Keratinocyte (primary cell): ENCODE data around the gene NKX6-1. TPM values are rescaled to one million over a fixed set of nuclear protein-coding genes. Genes with fewer than 3 reads are reported as not detected.

Experiments
- DNase-seq: peaks from one replicate; pipeline ENCODE4 v3.0.0-alpha.2; 2011; ENCODE audit warnings: low read depth, missing footprints, low spot score
- FAIRE-seq: peaks from 2 replicates; lab custom pipeline; 2011; peaks lifted over from hg19 to GRCh38; lab: Jason Lieb, UNC
- H2AFZ ChIP-seq: 2 replicates; pipeline ENCODE4 v1.6.0; 2012; ENCODE audit warnings: low read length, control low read depth, inconsistent platforms; ENCODE audit not compliant: control insufficient read depth
- H3K27ac ChIP-seq: 2 replicates; pipeline ENCODE4 v1.5.1; 2011; ENCODE audit warnings: low read length; ENCODE audit not compliant: control insufficient read depth, insufficient read depth
- H3K27me3 ChIP-seq: 3 replicates; pipeline ENCODE4 v1.6.0; 2011; ENCODE audit warnings: low read length; ENCODE audit not compliant: control insufficient read depth, insufficient read depth; ENCODE audit errors: extremely low read depth
- H3K36me3 ChIP-seq, 2 experiments: 2 replicates in 1 of 2; 3 replicates in 1 of 2; pipeline ENCODE4 v1.5.1; 2011; ENCODE audit warnings: low read length in 2 of 2, mild to moderate bottlenecking in 1 of 2; ENCODE audit not compliant: control insufficient read depth in 2 of 2, insufficient read depth in 2 of 2; ENCODE audit errors: extremely low read depth in 1 of 2
- H3K4me1 ChIP-seq: 3 replicates; pipeline ENCODE4 v1.5.1; 2011; ENCODE audit warnings: low read length; ENCODE audit not compliant: control insufficient read depth, insufficient read depth; ENCODE audit errors: extremely low read depth
- H3K4me2 ChIP-seq: 3 replicates; pipeline ENCODE4 v1.6.0; 2011; ENCODE audit warnings: low read depth, low read length; ENCODE audit not compliant: control insufficient read depth, insufficient read depth; ENCODE audit errors: extremely low read depth
- H3K4me3 ChIP-seq, 3 experiments: fragments of 200-600 bp in 1 of 3; sonication (generic) in 1 of 3; 2 replicates in 2 of 3; 3 replicates in 1 of 3; pipeline ENCODE4 v1.5.1; 2011 to 2016; ENCODE audit warnings: low read length in 3 of 3, mild to moderate bottlenecking in 3 of 3, control low read depth in 2 of 3, inconsistent platforms in 1 of 3, low read depth in 1 of 3, mixed read lengths in 1 of 3, mixed run types in 1 of 3, moderate library complexity in 1 of 3; ENCODE audit not compliant: control insufficient read depth in 2 of 3, insufficient read depth in 2 of 3; ENCODE audit errors: extremely low read depth in 1 of 3
- H3K79me2 ChIP-seq: 2 replicates; pipeline ENCODE4 v1.6.0; 2012; ENCODE audit warnings: low read length; ENCODE audit not compliant: control insufficient read depth, insufficient read depth
- H3K9ac ChIP-seq: 3 replicates; pipeline ENCODE4 v1.6.0; 2011; ENCODE audit warnings: low read length; ENCODE audit not compliant: control insufficient read depth, insufficient read depth; ENCODE audit errors: extremely low read depth
- H3K9me1 ChIP-seq: 3 replicates; pipeline ENCODE4 v1.6.0; 2011; ENCODE audit warnings: low read length; ENCODE audit not compliant: control insufficient read depth, insufficient read depth; ENCODE audit errors: extremely low read depth
- H3K9me3 ChIP-seq: 2 replicates; pipeline ENCODE4 v1.5.1; 2012; ENCODE audit warnings: low read depth, low read length; ENCODE audit not compliant: control insufficient read depth
- H4K20me1 ChIP-seq: 3 replicates; pipeline ENCODE4 v1.6.0; 2011; ENCODE audit warnings: low read length; ENCODE audit not compliant: control insufficient read depth, insufficient read depth; ENCODE audit errors: extremely low read depth
- CTCF ChIP-seq, 3 experiments: IDR thresholded peaks in 1 of 3; conservative IDR thresholded peaks in 1 of 3; optimal IDR thresholded peaks in 1 of 3; 2 replicates in 2 of 3; 3 replicates in 1 of 3; pipeline versions ENCODE3 to v1.5.1; 2011; ENCODE audit warnings: low read length in 3 of 3, mild to moderate bottlenecking in 3 of 3, moderate library complexity in 2 of 3, control low read depth in 1 of 3, inconsistent platforms in 1 of 3; ENCODE audit not compliant: insufficient read depth in 2 of 3; ENCODE audit errors: extremely low read depth in 1 of 3
- EZH2 ChIP-seq: IDR thresholded peaks from one replicate; pipeline ENCODE4 v1.6.1; 2012; ENCODE audit warnings: inconsistent platforms, mild to moderate bottlenecking, low read length, moderate library complexity
- dilution Hi-C: fragments of 300-500 bp; cut with MboI; formaldehyde crosslinking; loops from one replicate; pipeline ENCODE4 v1.7.0; 2020; ENCODE audit warnings: low sequenced_read_pairs; ENCODE audit not compliant: extremely low pct_ligation_motif_present
- polyA plus RNA-seq, 5 experiments: library from polyadenylated mRNA; depleted of rRNA in 3 of 5; stranded (reverse) in 3 of 5; stranded (forward) in 1 of 5; unstranded in 1 of 5; fragments of >200 nt; gene quantifications; 1 replicate in 1 of 5; 2 replicates in 3 of 5; 3 replicates in 1 of 5; pipeline versions ENCODE4 v1.2.1 to v1.2.3, GENCODE V29; 2011 to 2012; ENCODE audit warnings: missing spikeins in 2 of 5, low read depth in 1 of 5, low replicate concordance in 1 of 5

The NKX6-1 gene
- polyA plus RNA-seq, 1 donor (not counting 4 experiments of a cell fraction or from before 2014, with no cell fraction given): not detected

GRCh38 chr4:84470204-84470785, 28.8 kb downstream of the NKX6-1 start:
- H3K9me3 ChIP-seq: no peaks in the 10 kb centered on the region
- no peak for FAIRE-seq
- no peak overlapping the region for H3K9ac ChIP-seq
- TF ChIP-seq EZH2 (no peak), CTCF (optimal IDR thresholded peaks at IDR 0.05 in 1 of 3, IDR thresholded peaks at IDR 0.05 in 1 of 3, conservative IDR thresholded peaks at IDR 0.05 in 1 of 3; ENCODE audit: extremely low read depth in 1 of 3, insufficient read depth in 2 of 3, low read length in 3 of 3) (peak in 2 of 3 experiments; percentile 20 to 49)
- peaks cover 5% of the 10 kb centered on the region for H3K27me3 ChIP-seq
- no peak overlapping the region for H3K27ac ChIP-seq
- no peaks in the 10 kb centered on the region for H4K20me1 ChIP-seq
- H3K4me1 ChIP-seq: no peaks in the 10 kb centered on the region
- no peak for DNase-seq
- dilution Hi-C loops: no loop called here
- H3K4me2 ChIP-seq: no peak overlapping the region
- H3K79me2 ChIP-seq: no peaks in the 10 kb centered on the region
- H2AFZ ChIP-seq: no peak overlapping the region
- no peaks in the 10 kb centered on the region for H3K36me3 ChIP-seq
- no peaks in the 10 kb centered on the region for H3K9me1 ChIP-seq
- no peak overlapping the region for H3K4me3 ChIP-seq

GRCh38 chr4:84467601-84468000, 31.5 kb downstream of the NKX6-1 start:
- H3K9me1 ChIP-seq: no peaks in the 10 kb centered on the region
- no peak overlapping the region for H3K4me2 ChIP-seq
- H4K20me1 ChIP-seq: no peaks in the 10 kb centered on the region
- no peaks in the 10 kb centered on the region for H3K27me3 ChIP-seq
- no peak for FAIRE-seq
- no peak overlapping the region for H3K9ac ChIP-seq
- H3K4me3 ChIP-seq: no peak overlapping the region
- no peak overlapping the region for H3K27ac ChIP-seq
- DNase-seq: no peak
- H3K79me2 ChIP-seq: no peaks in the 10 kb centered on the region
- no peak overlapping the region for H2AFZ ChIP-seq
- TF ChIP-seq CTCF (optimal IDR thresholded peaks at IDR 0.05 in 1 of 3, IDR thresholded peaks at IDR 0.05 in 1 of 3, conservative IDR thresholded peaks at IDR 0.05 in 1 of 3; ENCODE audit: extremely low read depth in 1 of 3, insufficient read depth in 2 of 3, low read length in 3 of 3) (no peak), EZH2 (no peak)
- H3K9me3 ChIP-seq: no peaks in the 10 kb centered on the region
- H3K36me3 ChIP-seq: no peaks in the 10 kb centered on the region
- no peaks in the 10 kb centered on the region for H3K4me1 ChIP-seq
- dilution Hi-C loops: no loop called here
